ENCODE data around the gene MYLK.

DNA sequence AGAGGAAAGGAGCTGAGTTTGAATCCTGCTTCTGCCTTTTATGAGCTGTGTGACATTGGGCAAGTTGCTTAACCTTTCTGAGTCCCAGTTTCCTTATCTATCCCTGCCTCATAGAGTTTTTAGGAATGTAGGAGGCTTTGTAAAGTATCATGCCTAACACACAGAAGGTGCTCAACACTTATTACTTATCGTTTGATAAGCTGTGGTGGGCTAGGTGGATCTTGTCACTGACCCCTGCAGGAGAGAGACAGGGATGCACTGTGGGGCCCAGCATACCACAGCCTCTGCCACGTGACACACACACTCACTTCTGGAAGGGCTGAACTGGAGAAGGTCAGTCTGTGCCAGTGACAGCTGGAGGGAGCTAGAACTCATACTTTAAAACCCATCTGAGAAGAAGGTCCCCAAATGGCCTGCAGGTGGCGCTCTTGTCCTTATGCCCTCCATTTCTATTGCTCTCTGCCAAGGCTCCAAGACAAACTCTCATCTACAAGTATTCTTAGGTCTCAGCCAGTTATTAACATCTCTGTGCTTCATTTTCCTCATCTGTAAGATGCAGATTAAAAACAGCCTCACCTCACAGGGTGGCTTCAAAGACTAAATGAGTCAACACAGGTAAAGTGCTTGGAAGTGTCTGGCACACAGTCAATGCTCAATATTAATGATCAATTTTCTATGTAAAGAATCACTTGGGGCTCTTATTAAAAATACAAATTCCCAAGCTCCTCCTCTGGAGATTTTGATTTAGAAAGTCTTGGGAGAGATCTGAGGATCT lies 241.8 kb downstream of the MYLK start:
- TF ChIP-seq, protein P1, sequence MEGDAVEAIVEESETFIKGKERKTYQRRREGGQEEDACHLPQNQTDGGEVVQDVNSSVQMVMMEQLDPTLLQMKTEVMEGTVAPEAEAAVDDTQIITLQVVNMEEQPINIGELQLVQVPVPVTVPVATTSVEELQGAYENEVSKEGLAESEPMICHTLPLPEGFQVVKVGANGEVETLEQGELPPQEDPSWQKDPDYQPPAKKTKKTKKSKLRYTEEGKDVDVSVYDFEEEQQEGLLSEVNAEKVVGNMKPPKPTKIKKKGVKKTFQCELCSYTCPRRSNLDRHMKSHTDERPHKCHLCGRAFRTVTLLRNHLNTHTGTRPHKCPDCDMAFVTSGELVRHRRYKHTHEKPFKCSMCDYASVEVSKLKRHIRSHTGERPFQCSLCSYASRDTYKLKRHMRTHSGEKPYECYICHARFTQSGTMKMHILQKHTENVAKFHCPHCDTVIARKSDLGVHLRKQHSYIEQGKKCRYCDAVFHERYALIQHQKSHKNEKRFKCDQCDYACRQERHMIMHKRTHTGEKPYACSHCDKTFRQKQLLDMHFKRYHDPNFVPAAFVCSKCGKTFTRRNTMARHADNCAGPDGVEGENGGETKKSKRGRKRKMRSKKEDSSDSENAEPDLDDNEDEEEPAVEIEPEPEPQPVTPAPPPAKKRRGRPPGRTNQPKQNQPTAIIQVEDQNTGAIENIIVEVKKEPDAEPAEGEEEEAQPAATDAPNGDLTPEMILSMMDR (IDR thresholded peaks at IDR 0.05), result peak in 2 of 3 donors; percentile 48 to 71
- TF ChIP-seq EP300 (IDR thresholded peaks at IDR 0.05) (no peak), POLR2A (IDR thresholded peaks at IDR 0.05) (no peak)
